Spleen (tissue), 7 donors: Measurements from ENCODE around the gene WRAP73.

Experiments
- CTCF ChIP-seq, 11 experiments: fragments of 200-600 bp in 7 of 11; fragments of 450-650 bp in 4 of 11; sonication (generic) in 4 of 11; IDR thresholded peaks in 8 of 11; conservative IDR thresholded peaks in 3 of 11; 1 replicate in 7 of 11; 2 replicates in 4 of 11; pipeline versions ENCODE4 v1.4.0 to v1.8.0; 2016 to 2021; ENCODE audit warnings: antibody characterized with exemption in 11 of 11, inconsistent platforms in 4 of 11, mild to moderate bottlenecking in 1 of 11
- POLR2A ChIP-seq, 3 donors: fragments of 450-650 bp; IDR thresholded peaks; one replicate each; pipeline ENCODE4 v1.5.1; 2017; ENCODE audit warnings: antibody characterized with exemption in 3 of 3, mild to moderate bottlenecking in 1 of 3
- donor health status: DM: no; HTN: no; CAD: no; lungs with moderate emphysema.
- donor health status: DM: no; HTN: no; CAD: no.
- donor health status: DM: no; HTN: no; CAD: no.

DNA sequence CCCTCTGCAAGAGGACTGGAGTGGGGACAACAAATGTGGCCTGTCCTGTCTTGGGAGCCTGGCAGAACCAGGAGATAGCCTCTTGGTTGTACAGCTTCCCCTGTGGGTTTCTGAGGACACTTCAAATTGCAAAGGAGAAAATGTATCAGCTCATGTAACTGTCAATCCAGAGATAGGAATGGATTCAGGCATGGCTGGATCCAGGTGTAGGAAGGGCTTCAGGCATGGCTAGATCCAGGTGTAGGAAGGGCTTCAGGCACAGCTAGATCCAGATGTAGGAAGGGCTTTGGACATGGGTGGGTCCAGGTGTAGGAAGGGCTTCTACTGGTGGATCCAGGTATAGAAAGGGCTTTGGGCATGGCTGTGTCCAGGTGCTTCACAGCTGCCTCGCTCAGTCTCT is 33.3 kb upstream of the WRAP73 start:
- no peak for TF ChIP-seq POLR2A (IDR thresholded peaks at IDR 0.05)
- no peak for TF ChIP-seq CTCF (IDR thresholded peaks at IDR 0.05 in 8 of 11, conservative IDR thresholded peaks at IDR 0.05 in 3 of 11)
